Glutamatergic neuron (in vitro differentiated cells): Measurements from ENCODE around the gene FARP1. TPM values are rescaled to one million over a fixed set of nuclear protein-coding genes. Genes with fewer than 3 reads are reported as not detected.

Experiments used
- DNase-seq: peaks from one replicate; pipeline ENCODE4 v3.0.0; 2022
- H3K27ac Mint-ChIP-seq: one replicate; pipeline ENCODE4 v1.8.0; 2020; ENCODE audit warnings: mild to moderate bottlenecking, mixed read lengths, inconsistent platforms; ENCODE audit not compliant: unreplicated experiment
- H3K27me3 Mint-ChIP-seq: one replicate; pipeline ENCODE4 v1.8.0; 2020; ENCODE audit warnings: mild to moderate bottlenecking, moderate library complexity, mixed read lengths, inconsistent platforms; ENCODE audit not compliant: unreplicated experiment
- H3K36me3 Mint-ChIP-seq: one replicate; pipeline ENCODE4 v1.8.0; 2020; ENCODE audit warnings: mild to moderate bottlenecking, mixed read lengths, inconsistent platforms; ENCODE audit not compliant: unreplicated experiment
- H3K4me1 Mint-ChIP-seq: one replicate; pipeline ENCODE4 v1.8.0; 2020; ENCODE audit warnings: mild to moderate bottlenecking, low read depth, mixed read lengths, inconsistent platforms; ENCODE audit not compliant: unreplicated experiment
- H3K4me3 Mint-ChIP-seq: one replicate; pipeline ENCODE4 v1.8.0; 2020; ENCODE audit warnings: mild to moderate bottlenecking, mixed read lengths, inconsistent platforms; ENCODE audit not compliant: unreplicated experiment
- H3K9me3 Mint-ChIP-seq: one replicate; pipeline ENCODE4 v1.8.0; 2020; ENCODE audit warnings: mild to moderate bottlenecking, moderate library complexity, mixed read lengths, inconsistent platforms; ENCODE audit not compliant: unreplicated experiment
- CTCF ChIP-seq: fragments of 200-600 bp; sonication (generic); IDR thresholded peaks from one replicate; pipeline ENCODE4 v1.5.0; 2021; ENCODE audit not compliant: partially characterized antibody, unreplicated experiment
- long read RNA-seq: library from polyadenylated mRNA; unstranded; transcript quantifications from one replicate; pipeline ENCODE4 v2.0.0, GENCODE V29; 2020; ENCODE audit not compliant: unreplicated experiment
- total RNA-seq: library from RNA; stranded (reverse); fragmentation: NEBNext Ultra II Directional; extraction: Animal tissue kit (Norgen Biotek cat#: 25700); gene quantifications from one replicate; pipeline ENCODE4 v1.2.1, GENCODE V29; 2021; ENCODE audit not compliant: unreplicated experiment

Gene FARP1
- total RNA-seq: 233 TPM
- long read RNA-seq, full-length matches to known transcripts: 3 of 17 reads
- long read RNA-seq, partial matches to known transcripts: 8 of 17 reads
- long read RNA-seq, other reads (novel, unspliced or antisense): 6 of 17 reads

- H3K27ac Mint-ChIP-seq: peak within 1 kb of the TSS; percentile 97
- TF ChIP-seq CTCF: no peak
- H3K27me3 Mint-ChIP-seq: peaks cover 15% of the 10 kb centered on the region
- peak; percentile 90 for DNase-seq
- peaks cover 18% of the 10 kb centered on the region for H3K9me3 Mint-ChIP-seq
- no peaks in the 10 kb centered on the region for H3K36me3 Mint-ChIP-seq
- peaks cover 18% of the 10 kb centered on the region for H3K4me1 Mint-ChIP-seq
- peak within 1 kb of the TSS; percentile 92 for H3K4me3 Mint-ChIP-seq
Observed at GRCh38 chr13:98142380-98143156, at the start of gene FARP1. TSS of gene FARP1 (plus strand) at chr13:98143094. CDS start at chr13:98213243, 70,149 bp downstream.

- Mint-ChIP-seq H3K27me3 (peaks cover 4% of the 10 kb centered on the region), H3K4me3 (no peak overlapping the region), H3K27ac (no peak overlapping the region), H3K4me1 (no peaks in the 10 kb centered on the region), H3K36me3 (peaks cover 17% of the 10 kb centered on the region), H3K9me3 (peaks cover 8% of the 10 kb centered on the region)
- no peak for DNase-seq
- TF ChIP-seq CTCF: no peak
Observed at GRCh38 chr13:98094678-98095266, 48.1 kb upstream of the FARP1 start.

DNA sequence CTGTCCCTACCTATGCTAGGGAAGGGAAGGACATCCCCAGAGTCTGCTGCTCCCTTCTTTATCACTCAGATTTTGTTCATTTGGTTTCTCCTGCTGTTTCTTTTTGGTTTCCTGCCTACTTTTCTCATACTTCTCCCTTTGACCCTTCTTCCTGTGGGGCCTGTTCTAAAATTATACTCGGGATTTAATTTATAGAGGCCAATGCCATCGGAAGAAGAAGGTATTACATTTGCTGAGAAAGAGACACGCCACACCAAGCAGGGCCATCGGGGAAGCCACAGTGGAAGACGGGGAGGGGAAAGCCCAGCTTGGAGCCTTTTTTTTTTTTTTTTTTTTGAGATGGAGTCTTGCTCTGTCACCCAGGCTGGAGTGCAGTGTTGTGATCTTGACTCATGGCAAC lies 46.8 kb upstream of the FARP1 start:
- Mint-ChIP-seq H3K27me3 (peaks cover 4% of the 10 kb centered on the region), H3K4me3 (no peak overlapping the region), H3K27ac (no peak overlapping the region), H3K9me3 (peaks cover 5% of the 10 kb centered on the region), H3K36me3 (peaks cover 12% of the 10 kb centered on the region), H3K4me1 (no peaks in the 10 kb centered on the region)
- no peak for DNase-seq
- no peak for TF ChIP-seq CTCF

GRCh38 chr13:98097749-98098148 lies 45.1 kb upstream of the FARP1 start:
- H3K36me3 Mint-ChIP-seq: peaks cover 10% of the 10 kb centered on the region
- no peak overlapping the region for H3K27ac Mint-ChIP-seq
- no peak for TF ChIP-seq CTCF
- no peak overlapping the region for H3K4me3 Mint-ChIP-seq
- no peak for DNase-seq
- H3K4me1 Mint-ChIP-seq: no peaks in the 10 kb centered on the region
- H3K27me3 Mint-ChIP-seq: peaks cover 4% of the 10 kb centered on the region
- peaks cover 3% of the 10 kb centered on the region for H3K9me3 Mint-ChIP-seq

GRCh38 chr13:98098516-98098915 lies 44.4 kb upstream of the FARP1 start:
- Mint-ChIP-seq H3K4me3 (no peak overlapping the region), H3K4me1 (no peaks in the 10 kb centered on the region), H3K9me3 (peaks cover 1% of the 10 kb centered on the region), H3K27me3 (peaks cover 4% of the 10 kb centered on the region), H3K36me3 (peaks cover 6% of the 10 kb centered on the region), H3K27ac (no peak overlapping the region)
- TF ChIP-seq CTCF: no peak
- no peak for DNase-seq
